PC-9 (cell line): ENCODE data around the gene ZNF385B. TPM values are rescaled to one million over a fixed set of nuclear protein-coding genes. Genes with fewer than 3 reads are reported as not detected.

Experiments used
- BruUV-seq: library from RNA; stranded (reverse); fragments of 400-500 nt; replicated peaks from 2 replicates; lab custom pipeline; 2021; lab: Mats Ljungman, UMichigan
- CTCF ChIA-PET: fragments of 300-600 bp; sonication (Branson Sonifier 250); formaldehyde crosslinking; loops from one replicate; lab custom pipeline; 2022; ENCODE audit warnings: antibody characterized with exemption; lab: Charles Lee
- POLR2A ChIA-PET: fragments of 300-600 bp; sonication (Branson Sonifier 250); formaldehyde crosslinking; loops from one replicate; lab custom pipeline; 2022; ENCODE audit warnings: antibody characterized with exemption; ENCODE audit not compliant: unreplicated experiment; lab: Charles Lee
- DNase-seq, 2 experiments: peaks; one replicate each; pipeline versions ENCODE4 v3.0.0 to v3.0.0-alpha.2; 2015 to 2022; ENCODE audit warnings: mixed read lengths in 1 of 2
- H2AFZ ChIP-seq: fragments of 200-600 bp; sonication (generic); 2 replicates; pipeline ENCODE4 v1.8.1; 2017; ENCODE audit warnings: antibody characterized with exemption
- H3F3A ChIP-seq: fragments of 200-600 bp; sonication (generic); 2 replicates; pipeline ENCODE4 v1.8.1; 2017; ENCODE audit warnings: antibody characterized with exemption, mild to moderate bottlenecking, low read depth; ENCODE audit not compliant: insufficient read depth
- H3K27ac ChIP-seq: fragments of 200-600 bp; sonication (generic); 2 replicates; pipeline ENCODE4 v1.6.1; 2016; ENCODE audit warnings: mixed run types
- H3K27me3 ChIP-seq: fragments of 200-600 bp; sonication (generic); 2 replicates; pipeline ENCODE4 v1.6.1; 2016; ENCODE audit warnings: low read depth, mixed run types; ENCODE audit not compliant: insufficient read depth
- H3K36me3 ChIP-seq: fragments of 200-600 bp; sonication (generic); 2 replicates; pipeline ENCODE4 v1.6.1; 2016; ENCODE audit warnings: low read depth, mixed run types
- H3K4me1 ChIP-seq: fragments of 200-600 bp; sonication (generic); replicated peaks from 2 replicates; pipeline ENCODE4 v1.6.1; 2016; ENCODE audit warnings: mixed run types; ENCODE audit not compliant: insufficient read depth
- H3K4me2 ChIP-seq: fragments of 200-600 bp; sonication (generic); 2 replicates; pipeline ENCODE4 v1.6.1; 2017; ENCODE audit warnings: mixed run types
- H3K4me3 ChIP-seq: fragments of 200-600 bp; sonication (generic); 2 replicates; pipeline ENCODE4 v1.6.1; 2016; ENCODE audit warnings: mixed run types
- H3K79me2 ChIP-seq: fragments of 200-600 bp; sonication (generic); 2 replicates; pipeline ENCODE4 v1.6.1; 2017; ENCODE audit warnings: low read depth, mixed run types
- H3K9me2 ChIP-seq: fragments of 200-600 bp; sonication (generic); 2 replicates; pipeline ENCODE4 v1.8.1; 2017; ENCODE audit warnings: mild to moderate bottlenecking; ENCODE audit not compliant: insufficient read depth
- H3K9me3 ChIP-seq: fragments of 200-600 bp; sonication (generic); 2 replicates; pipeline ENCODE4 v1.8.1; 2016; ENCODE audit warnings: low read depth; ENCODE audit not compliant: insufficient read depth
- H4K20me1 ChIP-seq: fragments of 200-600 bp; sonication (generic); 2 replicates; pipeline ENCODE4 v1.8.1; 2017; ENCODE audit not compliant: insufficient read depth
- EZH2 ChIP-seq: fragments of 200-600 bp; sonication (generic); IDR thresholded peaks from 2 replicates; pipeline ENCODE4 v1.8.0; 2017; ENCODE audit warnings: antibody characterized with exemption, low read depth
- intact Hi-C: fragments of 100-400 bp; cut with micrococcal nuclease; formaldehyde crosslinking; loops from one replicate; pipeline ENCODE4 v1.10.0; 2022; ENCODE audit not compliant: unreplicated experiment
- total RNA-seq: library from RNA; stranded (reverse); gene quantifications from 2 replicates; pipeline ENCODE4 v1.2.3, GENCODE V29; 2021
- TF ChIP-seq, protein P1 (sequence below): fragments of 200-600 bp; sonication (generic); conservative IDR thresholded peaks from 2 replicates; pipeline ENCODE4 v1.6.1; 2017; ENCODE audit warnings: mixed run types, antibody characterized with exemption, mild to moderate bottlenecking, moderate library complexity

ZNF385B gene
- total RNA-seq, 1 experiment from 2014 or later, result 4.1 TPM

DNA sequence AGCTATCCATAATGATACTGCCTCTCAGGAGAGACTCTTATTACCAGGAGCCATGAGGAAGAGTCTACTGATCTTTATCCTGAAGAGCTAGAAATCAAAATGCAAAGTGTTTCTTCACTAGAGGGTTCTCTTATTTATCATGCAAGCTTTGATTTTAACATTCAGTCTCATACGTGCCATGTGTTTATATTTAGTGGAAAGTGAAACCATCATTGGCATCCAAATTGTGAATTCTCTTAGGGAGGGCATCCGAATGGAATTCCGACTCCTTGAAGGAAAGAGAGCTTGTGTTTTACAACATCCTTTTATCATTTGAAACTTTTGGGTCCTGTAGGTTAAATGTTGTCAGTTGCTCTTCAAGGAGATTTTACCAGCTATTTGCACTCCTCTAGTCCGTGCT, 426.4 kb downstream of the ZNF385B start:
- Histone ChIP-seq H3K27me3 (no peaks in the 10 kb centered on the region), H3F3A (no peaks in the 10 kb centered on the region), H4K20me1 (no peaks in the 10 kb centered on the region), H3K36me3 (no peaks in the 10 kb centered on the region), H3K27ac (no peak overlapping the region), H3K4me3 (no peak overlapping the region), H3K79me2 (no peaks in the 10 kb centered on the region), H3K4me1 (no peaks in the 10 kb centered on the region), H3K9me2 (no peaks in the 10 kb centered on the region), H3K4me2 (no peak overlapping the region), H3K9me3 (no peaks in the 10 kb centered on the region), H2AFZ (no peak overlapping the region)
- DNase-seq, result no peak
- no TSS peak for BruUV-seq
- TF ChIP-seq EZH2, result no peak
- TF ChIP-seq, protein P1, sequence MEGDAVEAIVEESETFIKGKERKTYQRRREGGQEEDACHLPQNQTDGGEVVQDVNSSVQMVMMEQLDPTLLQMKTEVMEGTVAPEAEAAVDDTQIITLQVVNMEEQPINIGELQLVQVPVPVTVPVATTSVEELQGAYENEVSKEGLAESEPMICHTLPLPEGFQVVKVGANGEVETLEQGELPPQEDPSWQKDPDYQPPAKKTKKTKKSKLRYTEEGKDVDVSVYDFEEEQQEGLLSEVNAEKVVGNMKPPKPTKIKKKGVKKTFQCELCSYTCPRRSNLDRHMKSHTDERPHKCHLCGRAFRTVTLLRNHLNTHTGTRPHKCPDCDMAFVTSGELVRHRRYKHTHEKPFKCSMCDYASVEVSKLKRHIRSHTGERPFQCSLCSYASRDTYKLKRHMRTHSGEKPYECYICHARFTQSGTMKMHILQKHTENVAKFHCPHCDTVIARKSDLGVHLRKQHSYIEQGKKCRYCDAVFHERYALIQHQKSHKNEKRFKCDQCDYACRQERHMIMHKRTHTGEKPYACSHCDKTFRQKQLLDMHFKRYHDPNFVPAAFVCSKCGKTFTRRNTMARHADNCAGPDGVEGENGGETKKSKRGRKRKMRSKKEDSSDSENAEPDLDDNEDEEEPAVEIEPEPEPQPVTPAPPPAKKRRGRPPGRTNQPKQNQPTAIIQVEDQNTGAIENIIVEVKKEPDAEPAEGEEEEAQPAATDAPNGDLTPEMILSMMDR, result no peak
- intact Hi-C loops, result no loop called here
- CTCF ChIA-PET, result no interaction called here
- POLR2A ChIA-PET, result interaction anchor here (0.6 to 0.7 kb wide), 2 partner anchors 315 to 761 kb away, joined by 3 to 6 read pairs; no protein-coding TSS in a partner anchor

DNA sequence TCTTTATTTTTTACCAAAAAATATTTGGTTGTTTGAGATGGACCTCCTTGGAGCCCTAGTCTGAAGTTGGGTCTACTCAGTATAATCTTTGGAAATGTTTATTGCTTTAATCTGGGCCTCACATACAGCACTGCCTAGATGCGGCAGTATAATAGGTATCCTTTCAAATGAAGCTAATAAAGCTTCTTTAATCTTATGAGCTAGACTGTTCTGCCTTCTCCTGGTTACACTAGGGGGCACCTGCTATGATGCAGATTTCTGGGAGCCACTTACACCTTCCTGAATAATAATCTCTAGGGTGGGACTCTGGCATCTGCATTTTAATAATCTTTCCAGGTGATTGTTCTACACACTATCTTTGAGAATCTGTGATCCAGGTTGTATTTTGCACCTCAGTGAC, 427.1 kb downstream of the ZNF385B start:
- no TSS peak for BruUV-seq

DNA sequence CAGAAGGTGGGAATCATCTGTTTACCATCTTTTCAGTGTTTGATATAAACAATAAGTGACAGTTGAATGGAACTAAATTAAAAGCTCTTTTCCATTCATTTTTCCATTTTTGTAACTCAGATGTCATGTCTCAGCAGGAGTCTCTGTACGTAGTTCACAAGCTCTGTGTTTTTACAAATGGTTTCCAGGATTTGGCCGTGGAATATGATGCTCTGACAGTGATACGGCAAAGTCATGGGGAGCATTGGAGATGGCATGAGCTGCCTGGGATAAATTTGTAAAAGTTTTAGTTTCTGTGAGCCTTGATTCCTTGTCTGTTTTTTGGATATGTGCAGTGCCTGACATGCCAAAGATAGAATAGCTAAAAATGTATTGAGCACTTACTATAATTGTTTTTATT, 428.7 kb downstream of the ZNF385B start:
- no TSS peak for BruUV-seq
- no peaks in the 10 kb centered on the region for H3K27me3 ChIP-seq
- H3K4me2 ChIP-seq, result no peak overlapping the region
- H3K27ac ChIP-seq, result no peak overlapping the region
- H3K9me3 ChIP-seq, result no peaks in the 10 kb centered on the region
- H3K4me3 ChIP-seq, result no peak overlapping the region
- H3K36me3 ChIP-seq, result no peaks in the 10 kb centered on the region
- H2AFZ ChIP-seq, result no peak overlapping the region
- ChIA-PET CTCF (no interaction called here), POLR2A (no interaction called here)
- H3K9me2 ChIP-seq, result no peaks in the 10 kb centered on the region
- no peaks in the 10 kb centered on the region for H4K20me1 ChIP-seq
- no peaks in the 10 kb centered on the region for H3K4me1 ChIP-seq
- TF ChIP-seq, protein P1, result no peak
- TF ChIP-seq EZH2, result no peak
- no peaks in the 10 kb centered on the region for H3F3A ChIP-seq
- no peaks in the 10 kb centered on the region for H3K79me2 ChIP-seq
- DNase-seq, result no peak
- intact Hi-C loops, result no loop called here

More for the DNA sequence above, 427.1 kb downstream of the ZNF385B start:
- Histone ChIP-seq H3K9me3 (no peaks in the 10 kb centered on the region), H3K27me3 (no peaks in the 10 kb centered on the region), H3K4me3 (no peak overlapping the region), H3K36me3 (no peaks in the 10 kb centered on the region), H3K4me1 (no peaks in the 10 kb centered on the region), H3K27ac (no peak overlapping the region), H3K9me2 (no peaks in the 10 kb centered on the region), H4K20me1 (no peaks in the 10 kb centered on the region), H3F3A (no peaks in the 10 kb centered on the region), H2AFZ (no peak overlapping the region), H3K4me2 (no peak overlapping the region), H3K79me2 (no peaks in the 10 kb centered on the region)
- DNase-seq, result no peak
- intact Hi-C loops, result no loop called here
- TF ChIP-seq, protein P1, result no peak
- TF ChIP-seq EZH2, result no peak
- CTCF ChIA-PET, result no interaction called here
- POLR2A ChIA-PET, result interaction anchor here (0.7 kb wide), 1 partner anchor 315 kb away, joined by 6 read pairs; no protein-coding TSS in a partner anchor
